ENCODE results near the gene ERN2. TPM values are rescaled to one million over a fixed set of nuclear protein-coding genes. Genes with fewer than 3 reads are reported as not detected.

Gene ERN2
- total and polyA plus RNA-seq, 9 of the 15 experiments (the other 6 are each of a cell fraction or from before 2014, with no cell fraction given): 0.07 to 1.5 (median 0.51) TPM; not detected in 3

- TF ChIP-seq CTCF (IDR thresholded peaks at IDR 0.05 in 2 of 3, conservative IDR thresholded peaks at IDR 0.05 in 1 of 3; ENCODE audit: insufficient read depth in 2 of 3, low read depth in 1 of 3, low read length in 3 of 3): peak in 1 of 3 experiments; percentile 2; a peak in 1 of 6 replicates
- no peak for TF ChIP-seq TEAD2 (tag; IDR thresholded peaks at IDR 0.05)
- TF ChIP-seq ATF2 (CRISPR knock-in tag; IDR thresholded peaks at IDR 0.05): 0 out of 2 replicates have a peak, but pooled peaks have one; percentile 47
- TF ChIP-seq GTF3C2 (IDR thresholded peaks at IDR 0.05; ENCODE audit: borderline replicate concordance, extremely low read depth, insufficient read length): no peak
- TF ChIP-seq ELF2 (CRISPR knock-in tag; IDR thresholded peaks at IDR 0.05): 0 out of 2 replicates have a peak, but pooled peaks have one; percentile 52
- TF ChIP-seq TGIF2 (CRISPR knock-in tag; IDR thresholded peaks at IDR 0.05): no peak
- peak; percentile 95 for TF ChIP-seq POLR2G (IDR thresholded peaks at IDR 0.05; ENCODE audit: low read depth, low read length)
- peak; percentile 35 for TF ChIP-seq CHD1 (IDR thresholded peaks at IDR 0.05; ENCODE audit: low read length)
- 0 out of 2 replicates have a peak, but pooled peaks have one; percentile 14 for TF ChIP-seq ARID1B (IDR thresholded peaks at IDR 0.05)
- TF ChIP-seq LCOR (CRISPR knock-in tag; IDR thresholded peaks at IDR 0.05): 0 out of 2 replicates have a peak, but pooled peaks have one; percentile 49
- TF ChIP-seq CREB3 (tag; conservative IDR thresholded peaks at IDR 0.05; ENCODE audit: low read depth): no peak
- no peak for TF ChIP-seq ZNF57 (CRISPR knock-in tag; IDR thresholded peaks at IDR 0.05)
- TF ChIP-seq THAP12 (CRISPR knock-in tag; IDR thresholded peaks at IDR 0.05): peak; percentile 46; the same call in 1 of the 2 replicates
- no peak for TF ChIP-seq KHSRP (IDR thresholded peaks at IDR 0.05)
- 0 out of 2 replicates have a peak, but pooled peaks have one; percentile 44 for TF ChIP-seq ZBTB7A (IDR thresholded peaks at IDR 0.05; ENCODE audit: borderline replicate concordance, control insufficient read depth, low read depth, low read length)
- TF ChIP-seq SMARCA4 (IDR thresholded peaks at IDR 0.05): peak; percentile 6; the same call in 1 of the 2 replicates
- peak; percentile 100 for TF ChIP-seq ZBTB17 (CRISPR knock-in tag; IDR thresholded peaks at IDR 0.05)
Measured at GRCh38 chr16:23640931-23641765, 71.9 kb downstream of the ERN2 start, which contains the start of the genes DCTN5 and PALB2 (continued).
